Panc1 (cell line): Measurements from ENCODE around the gene CLEC17A. TPM values are rescaled to one million over a fixed set of nuclear protein-coding genes. Genes with fewer than 3 reads are reported as not detected.

Experiments used
- ATAC-seq: fragments of 200-7000 bp; cut with Tn5 transposase; 2 replicates; pipeline ENCODE4 v1.9.1; 2020; ENCODE audit warnings: mild to moderate bottlenecking, moderate library complexity
- BruUV-seq: library from RNA; stranded (reverse); fragments of 400-500 nt; replicated peaks from 2 replicates; lab custom pipeline; 2021; lab: Mats Ljungman, UMichigan
- CTCF ChIA-PET: fragments of 300-600 bp; sonication (Branson Sonifier 250); formaldehyde crosslinking; loops from one replicate; lab custom pipeline; 2022; ENCODE audit warnings: antibody characterized with exemption; lab: Charles Lee
- POLR2A ChIA-PET: fragments of 300-600 bp; sonication (Branson Sonifier 250); formaldehyde crosslinking; loops from one replicate; lab custom pipeline; 2022; ENCODE audit warnings: antibody characterized with exemption; lab: Charles Lee
- DNase-seq: peaks from one replicate; pipeline ENCODE4 v3.0.0-alpha.2; 2010; ENCODE audit warnings: low read depth, low spot score
- H3K27ac ChIP-seq: 2 replicates; pipeline ENCODE4 v1.5.1; 2011; ENCODE audit warnings: mild to moderate bottlenecking, low read length, inconsistent platforms
- H3K27me3 ChIP-seq: fragments of 200-500 bp; sonication (Bioruptor generic); 2 replicates; pipeline ENCODE4 v1.6.0; 2014; ENCODE audit warnings: low read length, inconsistent platforms; ENCODE audit not compliant: control insufficient read depth, insufficient read depth
- H3K36me3 ChIP-seq: fragments of 200-500 bp; sonication (Bioruptor generic); 2 replicates; pipeline ENCODE4 v1.5.1; 2014; ENCODE audit warnings: inconsistent platforms, mild to moderate bottlenecking, low read length, moderate library complexity; ENCODE audit not compliant: control insufficient read depth, insufficient read depth
- H3K4me1 ChIP-seq: 2 replicates; pipeline ENCODE4 v1.5.1; 2011; ENCODE audit warnings: inconsistent platforms, mild to moderate bottlenecking, low read length, moderate library complexity; ENCODE audit not compliant: control insufficient read depth, insufficient read depth
- H3K4me3 ChIP-seq, 2 experiments: 2 replicates each; pipeline ENCODE4 v1.5.1; 2011 to 2012; ENCODE audit warnings: low read depth in 2 of 2, low read length in 2 of 2, mild to moderate bottlenecking in 2 of 2, inconsistent platforms in 1 of 2, moderate library complexity in 1 of 2
- H3K9me3 ChIP-seq: fragments of 200-500 bp; sonication (Bioruptor generic); 2 replicates; pipeline ENCODE4 v1.5.1; 2014; ENCODE audit warnings: low read depth, mild to moderate bottlenecking, inconsistent platforms, low read length, moderate library complexity; ENCODE audit not compliant: control insufficient read depth, insufficient read depth
- POLR2AphosphoS5 ChIP-seq: IDR thresholded peaks from 2 replicates; pipeline ENCODE4 v1.6.1; 2012; ENCODE audit warnings: mild to moderate bottlenecking, low read depth, low read length, moderate library complexity
- SIN3A ChIP-seq: IDR thresholded peaks from 2 replicates; pipeline ENCODE4 v1.6.1; 2012; ENCODE audit warnings: low read depth, mild to moderate bottlenecking, low read length, moderate library complexity, borderline replicate concordance; ENCODE audit not compliant: insufficient read depth
- TCF7L2 ChIP-seq: IDR thresholded peaks from 2 replicates; pipeline ENCODE4 v1.6.1; 2011; ENCODE audit warnings: mild to moderate bottlenecking, low read depth, low read length, inconsistent platforms
- in situ Hi-C: cut with HindIII; loops from 2 replicates; pipeline ENCODE4 v1.10.0; 2016; ENCODE audit warnings: low sequenced_read_pairs, low pct_unique_long_range_greater_than_20kb
- intact Hi-C: fragments of 100-400 bp; cut with micrococcal nuclease; formaldehyde crosslinking; loops from one replicate; pipeline ENCODE4 v1.10.0; 2022; ENCODE audit not compliant: unreplicated experiment
- total RNA-seq: library from RNA; stranded (reverse); gene quantifications from one replicate; pipeline ENCODE4 v1.2.1, GENCODE V29; 2021; ENCODE audit not compliant: unreplicated experiment
- TF ChIP-seq, protein P1 (sequence below): fragments of 450-650 bp; IDR thresholded peaks from 2 replicates; pipeline ENCODE4 v1.5.1; 2017; ENCODE audit warnings: mild to moderate bottlenecking
- TF ChIP-seq, protein P2 (sequence below), 2 experiments: IDR thresholded peaks; 2 replicates each; pipeline ENCODE4 v1.6.1; 2011 to 2012; ENCODE audit warnings: low read depth in 2 of 2, control low read depth in 1 of 2, low read length in 1 of 2, mild to moderate bottlenecking in 1 of 2, moderate library complexity in 1 of 2; ENCODE audit not compliant: insufficient read depth in 1 of 2

CLEC17A gene
- total RNA-seq, 1 experiment from 2014 or later = not detected

DNA sequence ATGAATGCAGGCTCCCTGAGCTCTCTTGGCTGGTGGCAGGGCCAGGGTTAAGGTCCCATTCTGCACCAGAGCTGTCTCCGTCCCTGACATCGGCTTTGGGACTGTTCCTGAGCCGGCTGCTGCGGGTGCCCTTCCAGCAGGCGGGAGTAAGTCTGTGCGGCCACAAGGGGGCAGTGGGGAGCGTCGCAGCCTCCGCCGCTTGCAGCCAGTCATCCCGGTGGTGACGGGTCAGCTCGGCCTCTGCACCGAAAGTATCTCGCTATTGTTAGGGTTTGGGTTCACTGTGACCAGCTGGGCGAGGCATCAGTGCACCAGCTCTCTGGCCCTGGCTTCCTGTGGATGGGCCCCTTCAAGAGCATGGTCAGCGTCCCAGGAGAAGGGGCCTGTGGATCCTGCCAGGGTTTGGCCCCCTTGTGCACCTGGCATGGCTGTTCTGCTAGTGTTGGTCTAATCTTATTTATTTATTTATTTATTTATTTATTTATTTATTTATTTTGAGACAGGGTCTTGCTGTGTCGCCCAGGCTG, 26.2 kb upstream of the CLEC17A start:
- Histone ChIP-seq H3K4me3 (peak overlapping the region in 1 of 2 experiments; percentile 37; a peak in 2 of 4 replicates), H3K36me3 (no peaks in the 10 kb centered on the region), H3K9me3 (no peaks in the 10 kb centered on the region), H3K4me1 (peaks cover 63% of the 10 kb centered on the region), H3K27me3 (no peaks in the 10 kb centered on the region), H3K27ac (peak overlapping the region; percentile 72)
- in situ Hi-C loops (no loop called here), intact Hi-C loops (no loop called here)
- TF ChIP-seq POLR2AphosphoS5 (no peak), SIN3A (no peak), TCF7L2 (no peak)
- TF ChIP-seq, protein P1, sequence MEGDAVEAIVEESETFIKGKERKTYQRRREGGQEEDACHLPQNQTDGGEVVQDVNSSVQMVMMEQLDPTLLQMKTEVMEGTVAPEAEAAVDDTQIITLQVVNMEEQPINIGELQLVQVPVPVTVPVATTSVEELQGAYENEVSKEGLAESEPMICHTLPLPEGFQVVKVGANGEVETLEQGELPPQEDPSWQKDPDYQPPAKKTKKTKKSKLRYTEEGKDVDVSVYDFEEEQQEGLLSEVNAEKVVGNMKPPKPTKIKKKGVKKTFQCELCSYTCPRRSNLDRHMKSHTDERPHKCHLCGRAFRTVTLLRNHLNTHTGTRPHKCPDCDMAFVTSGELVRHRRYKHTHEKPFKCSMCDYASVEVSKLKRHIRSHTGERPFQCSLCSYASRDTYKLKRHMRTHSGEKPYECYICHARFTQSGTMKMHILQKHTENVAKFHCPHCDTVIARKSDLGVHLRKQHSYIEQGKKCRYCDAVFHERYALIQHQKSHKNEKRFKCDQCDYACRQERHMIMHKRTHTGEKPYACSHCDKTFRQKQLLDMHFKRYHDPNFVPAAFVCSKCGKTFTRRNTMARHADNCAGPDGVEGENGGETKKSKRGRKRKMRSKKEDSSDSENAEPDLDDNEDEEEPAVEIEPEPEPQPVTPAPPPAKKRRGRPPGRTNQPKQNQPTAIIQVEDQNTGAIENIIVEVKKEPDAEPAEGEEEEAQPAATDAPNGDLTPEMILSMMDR = peak; percentile 94
- TF ChIP-seq, protein P2, sequence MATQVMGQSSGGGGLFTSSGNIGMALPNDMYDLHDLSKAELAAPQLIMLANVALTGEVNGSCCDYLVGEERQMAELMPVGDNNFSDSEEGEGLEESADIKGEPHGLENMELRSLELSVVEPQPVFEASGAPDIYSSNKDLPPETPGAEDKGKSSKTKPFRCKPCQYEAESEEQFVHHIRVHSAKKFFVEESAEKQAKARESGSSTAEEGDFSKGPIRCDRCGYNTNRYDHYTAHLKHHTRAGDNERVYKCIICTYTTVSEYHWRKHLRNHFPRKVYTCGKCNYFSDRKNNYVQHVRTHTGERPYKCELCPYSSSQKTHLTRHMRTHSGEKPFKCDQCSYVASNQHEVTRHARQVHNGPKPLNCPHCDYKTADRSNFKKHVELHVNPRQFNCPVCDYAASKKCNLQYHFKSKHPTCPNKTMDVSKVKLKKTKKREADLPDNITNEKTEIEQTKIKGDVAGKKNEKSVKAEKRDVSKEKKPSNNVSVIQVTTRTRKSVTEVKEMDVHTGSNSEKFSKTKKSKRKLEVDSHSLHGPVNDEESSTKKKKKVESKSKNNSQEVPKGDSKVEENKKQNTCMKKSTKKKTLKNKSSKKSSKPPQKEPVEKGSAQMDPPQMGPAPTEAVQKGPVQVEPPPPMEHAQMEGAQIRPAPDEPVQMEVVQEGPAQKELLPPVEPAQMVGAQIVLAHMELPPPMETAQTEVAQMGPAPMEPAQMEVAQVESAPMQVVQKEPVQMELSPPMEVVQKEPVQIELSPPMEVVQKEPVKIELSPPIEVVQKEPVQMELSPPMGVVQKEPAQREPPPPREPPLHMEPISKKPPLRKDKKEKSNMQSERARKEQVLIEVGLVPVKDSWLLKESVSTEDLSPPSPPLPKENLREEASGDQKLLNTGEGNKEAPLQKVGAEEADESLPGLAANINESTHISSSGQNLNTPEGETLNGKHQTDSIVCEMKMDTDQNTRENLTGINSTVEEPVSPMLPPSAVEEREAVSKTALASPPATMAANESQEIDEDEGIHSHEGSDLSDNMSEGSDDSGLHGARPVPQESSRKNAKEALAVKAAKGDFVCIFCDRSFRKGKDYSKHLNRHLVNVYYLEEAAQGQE (IDR thresholded peaks at IDR 0.05; ENCODE audit: insufficient read depth in 1 of 2, low read depth in 2 of 2, low read length in 1 of 2) = no peak
- BruUV-seq = no TSS peak
- CTCF ChIA-PET = interaction anchor here (0.6 to 1.0 kb wide), 3 partner anchors 9 to 67 kb away, joined by 3 to 11 read pairs (median 3); partner anchors contain the start of gene NDUFB7
- ATAC-seq (peak; percentile 74), DNase-seq (no peak)
- POLR2A ChIA-PET = interaction anchor here (0.6 kb wide), 2 partner anchors 20 to 136 kb away, joined by 3 to 5 read pairs; no protein-coding TSS in a partner anchor

DNA sequence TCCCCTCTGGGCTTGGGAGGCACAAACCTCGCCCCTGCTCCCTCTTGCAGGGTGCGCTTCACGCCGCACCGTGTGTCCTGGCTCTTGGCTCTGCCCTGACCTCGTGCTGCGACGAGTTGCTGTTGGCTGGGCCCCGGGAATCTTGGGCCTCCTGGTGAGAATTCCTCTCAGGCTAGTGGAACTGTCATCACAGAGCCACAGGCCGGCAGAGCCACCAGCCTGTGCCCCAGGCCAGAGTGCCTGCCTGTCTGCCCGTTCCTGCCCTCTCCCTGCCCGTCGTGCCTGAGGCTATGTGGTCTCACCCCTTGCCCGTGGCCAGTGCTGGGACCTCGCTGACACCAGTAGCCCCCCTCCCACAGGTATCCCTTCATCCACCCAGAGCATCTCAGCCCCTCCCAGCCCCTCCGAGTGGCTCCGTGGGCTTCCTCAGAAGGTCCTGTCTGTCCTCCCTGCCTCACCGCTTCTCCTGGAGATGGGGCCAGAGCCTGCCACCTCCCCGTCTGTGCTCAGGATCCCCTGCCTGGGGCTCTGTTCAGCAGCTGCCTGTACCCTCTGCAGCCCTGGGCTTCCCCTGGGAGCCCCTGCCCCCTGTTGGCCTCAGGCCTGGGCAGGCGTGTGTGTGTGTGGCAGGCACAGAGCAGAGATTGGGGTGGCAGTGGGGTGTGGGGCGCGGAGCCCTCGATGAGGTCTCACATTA, 24.4 kb upstream of the CLEC17A start:
- no peak overlapping the region for H3K4me3 ChIP-seq
- H3K4me1 ChIP-seq = peaks cover 72% of the 10 kb centered on the region
- no TSS peak for BruUV-seq
- TF ChIP-seq TCF7L2 (no peak), SIN3A (no peak), POLR2AphosphoS5 (no peak)
- TF ChIP-seq, protein P1 = no peak
- TF ChIP-seq, protein P2 (IDR thresholded peaks at IDR 0.05; ENCODE audit: insufficient read depth in 1 of 2, low read depth in 2 of 2, low read length in 1 of 2) = no peak
- H3K27me3 ChIP-seq = no peaks in the 10 kb centered on the region
- ChIA-PET POLR2A (no interaction called here), CTCF (no interaction called here)
- H3K9me3 ChIP-seq = no peaks in the 10 kb centered on the region
- peak overlapping the region; percentile 76 for H3K27ac ChIP-seq
- intact Hi-C loops = no loop called here
- peak; percentile 10; the same call in 1 of the 2 replicates for ATAC-seq
- in situ Hi-C loops = no loop called here
- no peak for DNase-seq
- no peaks in the 10 kb centered on the region for H3K36me3 ChIP-seq
